Fibroblast of pulmonary artery (primary cell): ENCODE data around the gene MARCHF5.
A peak's percentile ranks its signal among the peaks of the same experiment; 100 is the strongest.

Experiments
- DNase-seq: peaks from one replicate; pipeline ENCODE4 v3.0.0-alpha.2; 2010; ENCODE audit warnings: low read depth
- H3K4me3 ChIP-seq: replicated peaks from 2 replicates; pipeline ENCODE4 v1.5.1; 2011; ENCODE audit warnings: low read depth, mild to moderate bottlenecking, control low read depth, low read length, moderate library complexity
- TF ChIP-seq, protein P1 (sequence below): IDR thresholded peaks from 2 replicates; pipeline ENCODE4 v1.5.1; 2011; ENCODE audit warnings: mild to moderate bottlenecking, control low read depth, low read length, inconsistent platforms; ENCODE audit errors: missing control alignments

The MARCHF5 gene, protein sequence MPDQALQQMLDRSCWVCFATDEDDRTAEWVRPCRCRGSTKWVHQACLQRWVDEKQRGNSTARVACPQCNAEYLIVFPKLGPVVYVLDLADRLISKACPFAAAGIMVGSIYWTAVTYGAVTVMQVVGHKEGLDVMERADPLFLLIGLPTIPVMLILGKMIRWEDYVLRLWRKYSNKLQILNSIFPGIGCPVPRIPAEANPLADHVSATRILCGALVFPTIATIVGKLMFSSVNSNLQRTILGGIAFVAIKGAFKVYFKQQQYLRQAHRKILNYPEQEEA

DNA sequence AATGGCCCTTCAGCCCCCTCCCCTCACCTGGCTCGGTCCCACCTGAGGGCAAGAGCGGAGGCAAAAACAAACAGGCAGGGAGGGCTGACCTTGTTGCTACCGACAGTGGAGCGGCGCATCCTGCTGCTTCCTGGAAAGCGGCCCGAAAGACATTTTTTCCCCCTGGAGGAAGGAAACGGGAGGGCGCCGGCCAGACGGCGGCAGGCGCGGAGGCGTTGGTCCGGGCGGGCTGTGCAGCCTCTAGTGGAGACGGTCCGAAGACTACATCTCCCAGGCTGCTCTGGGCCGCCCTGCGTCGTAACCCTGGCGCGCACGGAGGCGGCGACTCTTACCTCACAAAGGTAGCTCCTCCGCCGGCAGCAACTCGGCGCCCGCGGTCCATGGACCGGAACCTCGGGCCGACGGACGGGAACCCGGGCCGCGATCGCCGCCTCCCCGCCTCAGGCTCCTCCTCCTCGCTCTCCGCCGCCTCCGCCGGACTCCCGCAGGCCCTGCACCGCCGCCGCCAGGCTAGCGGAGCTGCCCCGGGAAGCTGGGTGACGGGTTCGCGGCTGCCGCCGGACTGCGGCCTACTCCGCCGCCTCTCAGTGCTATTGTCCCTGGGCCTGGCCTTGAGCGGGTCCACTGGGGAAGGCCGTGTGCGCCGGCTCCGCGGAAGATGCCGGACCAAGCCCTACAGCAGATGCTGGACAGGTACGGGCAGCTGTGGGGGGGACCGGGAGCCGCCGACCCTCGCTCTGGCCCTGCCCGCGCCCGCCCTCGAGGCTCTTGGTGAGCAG lies at the start of gene MARCHF5, which contains the start of gene CPEB3:
Gene MARCHF5, plus strand, starts transcription at position 331 of the 779 bp plus-strand sequence. Its CDS starts 328 bp downstream, at position 659.
Gene CPEB3, minus strand, starts transcription at position 242 of the 779 bp plus-strand sequence. CDS start 50,728 bp downstream, outside the sequence.
- peak; percentile 98 for DNase-seq
- TF ChIP-seq, protein P1, sequence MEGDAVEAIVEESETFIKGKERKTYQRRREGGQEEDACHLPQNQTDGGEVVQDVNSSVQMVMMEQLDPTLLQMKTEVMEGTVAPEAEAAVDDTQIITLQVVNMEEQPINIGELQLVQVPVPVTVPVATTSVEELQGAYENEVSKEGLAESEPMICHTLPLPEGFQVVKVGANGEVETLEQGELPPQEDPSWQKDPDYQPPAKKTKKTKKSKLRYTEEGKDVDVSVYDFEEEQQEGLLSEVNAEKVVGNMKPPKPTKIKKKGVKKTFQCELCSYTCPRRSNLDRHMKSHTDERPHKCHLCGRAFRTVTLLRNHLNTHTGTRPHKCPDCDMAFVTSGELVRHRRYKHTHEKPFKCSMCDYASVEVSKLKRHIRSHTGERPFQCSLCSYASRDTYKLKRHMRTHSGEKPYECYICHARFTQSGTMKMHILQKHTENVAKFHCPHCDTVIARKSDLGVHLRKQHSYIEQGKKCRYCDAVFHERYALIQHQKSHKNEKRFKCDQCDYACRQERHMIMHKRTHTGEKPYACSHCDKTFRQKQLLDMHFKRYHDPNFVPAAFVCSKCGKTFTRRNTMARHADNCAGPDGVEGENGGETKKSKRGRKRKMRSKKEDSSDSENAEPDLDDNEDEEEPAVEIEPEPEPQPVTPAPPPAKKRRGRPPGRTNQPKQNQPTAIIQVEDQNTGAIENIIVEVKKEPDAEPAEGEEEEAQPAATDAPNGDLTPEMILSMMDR, result peak; percentile 58
- H3K4me3 ChIP-seq, result peak within 1 kb of the TSS; percentile 94

DNA sequence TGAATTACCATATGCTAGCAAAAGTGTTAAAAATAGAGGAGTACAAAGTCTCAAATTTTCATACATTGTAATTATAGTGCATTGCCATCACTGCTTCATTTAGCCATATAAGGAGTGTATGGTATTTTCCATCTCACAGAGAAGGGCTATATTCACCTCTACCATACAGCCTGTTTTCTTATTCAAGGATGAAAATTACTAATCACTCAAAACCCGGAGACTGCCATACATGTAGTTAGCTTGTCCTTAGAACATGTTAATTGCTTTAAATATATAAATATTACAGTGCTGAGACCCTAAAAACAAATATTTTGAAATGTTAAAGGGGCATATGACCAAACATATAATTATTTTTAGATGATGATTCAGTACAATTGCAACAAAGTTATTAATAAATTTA lies 49.5 kb upstream of the MARCHF5 start:
- TF ChIP-seq, protein P1, result no peak
- no peak for DNase-seq
- H3K4me3 ChIP-seq, result peak overlapping the region; percentile 70

DNA sequence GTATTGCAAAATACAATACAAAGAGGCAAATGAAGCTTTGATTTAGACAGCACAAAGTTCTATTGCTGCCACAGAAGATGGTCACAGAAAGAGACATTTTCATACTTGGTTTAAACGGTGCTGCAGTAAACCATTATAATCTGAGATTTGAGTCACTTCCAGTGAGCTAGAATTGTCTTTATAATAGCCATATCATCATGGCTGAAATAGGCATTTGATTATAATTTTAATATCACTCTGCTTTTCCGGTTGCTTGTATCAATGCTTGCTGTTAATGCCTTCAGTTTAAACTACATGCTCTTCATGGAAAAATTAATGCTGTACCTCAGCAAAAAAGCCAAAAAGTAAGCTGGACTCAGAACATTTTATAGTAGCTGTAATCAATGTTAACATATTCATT lies 48.6 kb upstream of the MARCHF5 start:
- no peak overlapping the region for H3K4me3 ChIP-seq
- TF ChIP-seq, protein P1, result no peak
- no peak for DNase-seq

DNA sequence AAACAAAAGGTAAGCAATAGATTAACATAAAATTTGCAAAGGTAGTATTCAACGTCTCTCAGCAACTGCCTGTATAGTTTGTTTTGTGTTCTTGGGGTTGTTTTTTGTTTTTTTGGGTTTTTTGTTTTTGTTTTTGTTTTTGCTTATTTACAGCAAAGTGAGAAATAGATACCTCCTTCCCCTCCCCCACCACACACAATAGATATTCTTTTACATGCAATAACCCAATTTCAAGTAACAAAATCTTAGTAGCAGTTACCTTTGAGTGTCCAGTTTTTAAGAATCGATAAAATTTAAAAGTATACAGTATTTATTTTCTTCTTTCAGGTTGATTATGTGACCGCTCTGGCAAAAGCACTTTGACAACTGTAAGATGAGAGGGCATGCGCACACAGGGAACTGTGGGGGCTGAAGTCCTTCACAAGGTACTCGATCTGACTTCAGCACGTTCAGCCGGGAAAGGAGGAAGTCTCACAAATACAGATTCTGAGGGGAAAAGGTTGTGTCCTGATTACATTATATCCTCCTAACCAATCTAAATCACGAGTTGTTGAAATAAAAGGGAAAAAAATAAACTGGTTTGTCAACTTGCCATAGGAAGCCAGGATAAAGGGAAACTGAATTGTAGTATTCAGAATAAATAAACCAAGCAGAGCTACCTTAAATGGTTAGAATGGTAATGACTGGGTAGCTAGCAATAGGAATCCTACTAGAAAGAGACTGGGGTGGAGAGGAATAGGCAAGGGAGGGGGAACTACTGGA lies 47.9 kb upstream of the MARCHF5 start:
- peak overlapping the region; percentile 47 for H3K4me3 ChIP-seq
- TF ChIP-seq, protein P1, result no peak
- DNase-seq, result peak; percentile 77

DNA sequence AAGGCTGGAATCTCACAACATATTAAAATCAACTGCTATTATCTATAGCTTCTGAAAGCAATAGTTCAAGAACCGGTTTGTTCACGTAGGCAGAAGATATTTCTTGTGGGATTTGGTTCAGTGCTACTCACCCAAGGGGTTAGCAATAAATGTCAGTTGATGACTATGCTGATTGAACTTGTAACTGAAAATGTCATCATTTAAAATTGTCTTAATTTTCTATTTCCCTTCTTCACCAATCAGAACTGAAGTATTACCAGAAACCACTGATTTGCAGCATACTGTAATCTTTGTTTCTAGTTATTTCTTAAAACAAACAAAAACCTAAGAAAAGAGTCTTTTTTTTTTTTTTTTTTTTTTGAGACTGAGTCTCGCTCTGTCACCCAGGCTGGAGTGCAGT lies 46.2 kb upstream of the MARCHF5 start:
- DNase-seq, result no peak
- H3K4me3 ChIP-seq, result no peak overlapping the region
- TF ChIP-seq, protein P1, result no peak

DNA sequence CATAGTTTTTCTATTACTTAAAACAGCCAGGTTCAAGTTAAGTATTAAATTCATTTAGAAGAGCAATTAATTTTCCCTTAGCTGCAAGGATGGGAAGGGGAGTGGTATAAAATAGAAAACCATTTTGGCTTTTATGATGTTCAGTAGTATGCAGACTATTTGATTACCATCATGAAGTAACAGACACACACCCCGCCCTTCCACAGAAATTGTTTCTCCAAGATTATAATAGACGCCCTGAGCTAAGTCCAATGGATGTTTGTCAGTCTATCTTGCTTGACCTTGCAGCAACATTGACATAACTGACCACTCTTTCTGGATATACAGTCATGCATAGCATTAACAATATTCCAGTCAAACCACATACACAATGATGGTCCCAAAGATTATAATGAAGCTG lies 42.4 kb upstream of the MARCHF5 start:
- no peak for DNase-seq
- TF ChIP-seq, protein P1, result no peak
- no peak overlapping the region for H3K4me3 ChIP-seq
